GM18873 (cell line): ENCODE measurements around the gene AURKA.
"Not testable (repeated sequence)": the region's sequence is repeated elsewhere in the genome, so short reads cannot be mapped to it uniquely, and the experiment has no call there.

Experiments used
- ATAC-seq: cut with Tn5 transposase; IDR thresholded peaks from one replicate; pipeline ENCODE4 v1.9.1; 2021; ENCODE audit warnings: mild to moderate bottlenecking, moderate library complexity, moderate number of reproducible peaks; ENCODE audit not compliant: unreplicated experiment, low FRiP score

AURKA gene

DNA sequence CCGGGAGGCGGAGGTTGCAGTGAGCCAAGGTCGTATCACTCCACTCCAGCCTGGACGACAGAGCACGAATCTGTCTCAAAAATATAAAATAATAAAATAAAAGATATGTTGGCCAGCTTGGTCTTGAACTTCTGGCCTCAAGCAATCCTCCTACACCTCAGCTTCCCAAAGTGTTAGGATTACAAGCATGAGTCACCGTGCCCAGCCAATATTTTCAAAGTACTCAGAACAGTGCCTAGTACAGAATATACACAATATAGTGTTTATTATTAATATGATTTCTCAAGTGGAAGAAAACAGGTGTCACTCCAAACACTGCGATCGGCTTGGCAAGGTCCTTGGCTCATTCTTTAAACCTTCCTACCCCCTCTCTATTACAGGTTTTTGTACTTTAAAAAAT lies 30.1 kb downstream of the AURKA start:
- ATAC-seq, result no peak

DNA sequence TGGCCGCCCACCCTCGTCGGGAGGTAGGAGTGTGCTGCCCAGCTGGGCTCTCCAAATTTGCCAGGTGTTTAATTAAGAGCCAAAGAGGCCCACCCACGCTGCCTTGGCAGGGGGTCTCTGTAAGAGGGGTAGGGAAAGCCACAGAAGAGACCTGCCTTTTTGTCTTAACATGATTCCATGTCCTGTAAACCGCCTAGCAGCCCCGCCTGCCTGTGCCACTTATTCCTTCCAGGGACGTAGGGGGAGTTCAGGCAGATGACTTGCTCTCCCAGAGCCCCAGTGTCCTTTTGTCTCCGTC lies 31.2 kb downstream of the AURKA start:
- no peak for ATAC-seq

DNA sequence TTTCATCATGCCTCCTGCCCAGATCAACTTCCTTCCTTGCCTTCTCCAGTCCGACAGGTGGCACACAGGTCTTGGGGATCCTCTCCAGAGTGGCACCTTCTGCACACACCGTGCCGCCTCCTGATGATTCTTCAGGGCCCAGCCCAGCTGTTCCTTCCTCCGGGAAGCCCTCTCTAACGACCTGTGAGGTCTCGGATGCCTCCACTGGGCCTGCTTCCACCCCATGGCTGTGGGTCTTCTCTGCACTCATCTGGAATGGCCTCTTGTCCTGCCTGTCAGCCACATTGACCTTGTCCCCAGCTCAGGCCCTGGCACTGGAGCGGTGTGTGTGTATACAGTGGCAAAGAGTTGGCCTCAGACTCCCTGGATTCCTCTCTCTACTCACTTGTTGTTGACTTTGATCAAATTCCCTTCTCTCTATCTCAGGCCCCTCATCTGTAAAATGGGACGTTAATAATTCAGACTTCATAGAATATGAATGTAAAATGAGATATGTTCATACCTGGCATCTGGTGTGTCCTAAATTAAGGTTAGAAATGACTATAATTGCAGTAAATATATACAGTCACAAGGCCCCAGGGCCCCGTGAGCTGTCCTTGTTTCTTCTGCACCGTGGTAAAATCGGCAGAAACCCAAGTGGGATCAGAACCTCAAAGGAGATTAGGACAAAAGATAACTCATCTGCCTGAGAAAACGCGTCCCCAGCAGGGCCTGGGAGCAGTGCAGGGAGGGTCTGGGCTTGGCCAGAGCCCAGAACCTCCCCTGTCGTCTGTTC lies 31.7 kb downstream of the AURKA start:
- no peak for ATAC-seq

DNA sequence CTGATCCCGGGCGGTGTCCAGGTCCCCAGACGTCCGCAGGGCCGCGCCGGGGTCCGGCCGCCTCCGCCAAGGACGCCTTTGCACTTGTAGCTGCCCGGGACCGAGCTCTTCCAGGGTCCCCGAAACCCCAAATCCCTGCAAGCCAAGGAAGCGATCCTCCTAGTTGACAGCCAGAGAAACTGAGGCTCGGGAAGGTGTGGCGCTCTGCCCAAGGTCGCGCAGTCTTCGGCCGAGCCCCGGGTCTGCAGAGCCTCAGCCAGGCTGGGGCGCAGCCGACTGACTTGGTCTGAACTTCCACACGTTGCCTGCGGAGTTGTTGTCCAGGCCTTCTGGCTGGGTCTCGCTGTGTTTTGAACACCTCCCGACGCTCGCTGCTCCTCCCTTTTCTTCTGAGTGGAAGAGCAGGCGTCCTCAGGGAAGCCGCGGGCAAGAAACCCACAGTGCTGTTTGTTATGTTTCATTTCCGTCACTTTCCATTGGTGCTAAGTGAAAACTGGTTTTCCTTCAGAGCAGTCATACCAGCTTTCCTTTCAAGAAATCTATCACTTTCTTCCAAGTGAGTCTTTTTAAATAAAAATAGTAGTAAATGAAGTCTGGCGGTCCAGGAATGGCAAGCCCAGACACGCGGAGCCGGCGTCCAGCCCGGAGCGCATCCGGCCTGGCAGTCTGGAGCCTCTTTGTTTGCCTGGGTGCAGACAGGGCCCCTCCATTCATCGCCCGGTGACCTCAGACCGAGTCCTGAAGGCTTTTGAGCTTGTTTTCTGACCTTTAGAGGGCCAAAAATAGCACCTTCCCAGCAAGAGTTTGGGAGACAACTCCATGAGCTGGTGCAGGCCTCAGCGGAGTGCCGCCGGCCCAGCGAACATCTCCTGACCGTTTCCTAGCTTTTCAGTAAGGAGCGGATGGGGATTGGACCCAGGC lies 32.5 kb downstream of the AURKA start:
- peak; percentile 28 for ATAC-seq

DNA sequence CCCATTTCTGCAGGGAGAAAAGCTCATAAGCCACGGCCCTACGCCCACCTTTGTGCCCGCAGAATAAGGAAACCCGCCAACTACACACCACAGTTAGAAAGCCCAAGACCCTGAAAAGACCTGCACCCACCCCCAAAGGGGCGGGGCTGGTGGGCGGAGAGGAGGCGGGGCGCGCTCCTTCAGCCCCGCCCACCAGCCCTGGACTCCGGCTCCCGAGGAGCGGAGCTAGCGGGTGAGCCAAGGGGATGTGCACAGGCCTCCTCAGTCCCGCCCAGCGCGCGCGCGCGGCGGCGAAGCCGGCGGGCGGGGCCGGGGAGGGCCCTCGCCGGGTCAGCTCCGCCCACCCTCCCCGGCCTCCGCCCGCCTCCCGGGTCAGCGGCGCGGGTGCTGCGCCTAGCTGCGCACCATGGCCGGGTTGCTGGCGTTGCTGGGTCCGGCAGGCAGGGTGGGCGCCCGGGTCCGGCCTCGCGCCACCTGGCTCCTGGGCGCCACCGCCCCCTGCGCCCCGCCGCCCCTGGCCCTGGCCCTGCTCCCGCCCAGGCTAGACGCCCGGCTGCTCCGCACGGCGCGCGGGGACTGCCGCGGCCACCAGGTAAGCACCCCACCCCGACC lies 33.3 kb downstream of the AURKA start, which contains the start of gene FAM210B:
FAM210B (plus strand) TSS at position 375 of the 612 bp plus-strand sequence; CDS start at position 407, 32 bp downstream.
- ATAC-seq, result peak; percentile 69

DNA sequence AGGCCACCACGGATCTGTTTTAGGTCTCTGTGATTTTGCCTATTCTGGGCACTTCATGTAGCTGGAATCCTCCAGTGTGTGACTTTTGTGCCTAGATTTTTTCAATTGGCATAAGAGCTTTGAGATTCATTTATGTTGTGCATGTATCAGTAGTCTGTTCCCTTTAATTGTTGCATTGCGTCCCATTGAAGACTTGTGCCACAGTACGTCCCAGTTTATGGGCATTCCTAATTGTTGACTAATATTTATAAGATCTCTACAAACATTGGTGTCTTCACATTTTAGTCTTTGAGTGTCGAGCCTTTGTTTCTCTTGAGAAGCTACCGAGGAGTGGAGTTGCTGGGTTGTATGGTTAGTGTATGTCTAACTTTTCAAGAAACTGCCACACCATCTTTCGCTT lies 33.9 kb downstream of the AURKA start:
- ATAC-seq, result no peak

DNA sequence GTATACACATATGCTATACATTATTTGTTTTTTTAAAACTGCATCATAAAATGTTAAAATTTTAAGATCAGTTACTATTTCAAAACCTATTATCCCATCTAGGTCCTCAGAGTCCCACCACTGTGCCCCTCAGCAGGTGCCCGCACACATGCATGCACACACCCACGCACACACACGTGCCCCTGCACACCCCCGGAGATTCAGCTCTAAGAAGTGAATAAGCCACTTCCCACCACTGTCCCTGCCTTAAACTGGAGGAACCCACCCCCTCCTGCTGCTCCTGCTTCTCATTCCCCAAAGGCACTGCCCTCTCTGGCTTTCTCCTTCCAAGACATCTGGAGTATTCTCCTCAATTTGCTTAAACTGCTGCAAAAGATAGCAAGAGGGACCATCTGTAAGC lies 38.7 kb downstream of the AURKA start:
- ATAC-seq, result no peak

DNA sequence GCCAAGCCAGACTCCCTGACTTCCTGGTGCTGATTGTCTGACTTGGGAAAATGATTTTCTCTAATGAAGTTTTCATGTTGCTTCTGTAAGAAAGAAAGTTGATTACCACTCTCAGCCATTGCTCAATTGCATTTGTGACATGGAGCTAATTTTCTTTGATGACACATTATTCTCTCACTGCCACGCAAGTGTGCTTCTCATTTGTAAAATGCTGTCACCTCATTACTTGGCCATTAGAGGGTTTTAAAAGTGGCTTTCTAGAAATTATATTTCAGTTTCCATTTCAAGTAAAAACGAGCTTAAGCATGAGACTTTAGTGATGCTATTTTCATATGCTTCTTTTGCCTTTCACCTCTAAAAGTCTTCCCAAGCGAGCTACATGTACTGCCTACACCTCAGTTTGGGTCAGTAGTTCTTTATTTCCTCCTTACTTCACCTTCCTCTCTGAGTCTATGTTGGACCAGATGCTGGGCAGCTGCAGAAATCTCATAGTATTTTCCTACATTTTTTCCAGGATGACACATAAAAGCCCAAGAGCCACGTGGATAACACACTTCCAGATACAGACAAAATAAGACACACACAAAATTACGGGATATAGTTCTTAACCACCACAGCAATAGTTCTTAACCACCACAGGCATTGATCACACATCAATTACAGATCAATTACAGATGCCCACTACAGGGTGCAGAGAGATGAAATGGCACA lies 39.5 kb downstream of the AURKA start:
- ATAC-seq, result no peak

DNA sequence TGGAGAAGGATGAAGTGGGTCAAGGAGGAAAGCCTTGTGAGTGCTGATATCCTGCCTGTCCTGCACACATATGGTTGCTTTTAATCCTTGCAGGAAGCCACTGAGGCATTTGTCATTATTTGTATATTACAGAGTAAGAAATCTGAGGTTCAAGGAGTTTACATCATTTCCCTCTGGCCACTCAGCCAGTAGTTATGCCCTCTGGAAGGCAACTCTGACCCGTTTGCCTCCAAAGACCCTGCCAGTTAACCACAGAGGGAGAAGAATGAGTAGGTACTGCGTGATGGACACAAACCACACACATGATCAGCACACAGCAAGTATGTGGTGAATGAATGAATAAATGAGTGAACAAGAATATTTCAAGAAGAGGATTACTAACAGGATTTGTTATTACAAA lies 41.2 kb downstream of the AURKA start:
- ATAC-seq, result no peak

DNA sequence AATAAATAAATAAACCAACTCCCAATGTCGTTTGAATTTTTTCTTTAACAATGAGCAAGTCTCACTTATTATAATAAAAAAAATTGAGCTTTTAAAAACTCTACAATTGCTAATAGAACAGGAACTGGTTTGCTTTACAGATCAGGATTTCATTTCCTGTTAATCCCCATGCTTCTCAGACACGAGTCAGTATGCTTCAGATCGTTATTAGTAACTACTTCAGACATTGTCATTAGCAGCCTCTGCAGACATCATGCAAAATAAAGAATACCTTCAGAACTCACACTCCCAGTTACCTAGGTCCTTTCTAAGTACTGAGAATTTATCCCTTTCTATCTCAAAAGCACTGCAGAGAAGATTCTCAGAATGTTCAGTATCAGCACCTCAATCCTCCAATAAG lies 43.3 kb downstream of the AURKA start:
- no peak for ATAC-seq

DNA sequence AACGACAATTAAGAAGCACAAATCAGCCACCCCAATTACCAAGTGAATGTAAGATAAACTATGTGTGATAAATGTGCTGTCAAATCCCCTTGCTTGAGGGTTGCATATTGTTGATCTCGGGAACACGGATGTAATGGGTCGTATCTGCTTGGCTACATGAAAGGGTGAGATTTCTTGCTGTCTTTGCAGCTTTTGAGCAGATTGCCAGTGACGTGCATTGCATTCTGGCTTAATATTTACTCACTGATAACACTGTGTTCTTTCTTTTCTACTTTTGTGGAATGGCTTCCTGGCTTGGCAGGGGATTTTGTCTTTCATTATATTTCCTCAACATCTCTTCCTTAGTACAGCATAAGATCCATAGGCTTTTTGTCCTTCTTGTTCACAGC lies 43.7 kb downstream of the AURKA start:
- no peak for ATAC-seq

DNA sequence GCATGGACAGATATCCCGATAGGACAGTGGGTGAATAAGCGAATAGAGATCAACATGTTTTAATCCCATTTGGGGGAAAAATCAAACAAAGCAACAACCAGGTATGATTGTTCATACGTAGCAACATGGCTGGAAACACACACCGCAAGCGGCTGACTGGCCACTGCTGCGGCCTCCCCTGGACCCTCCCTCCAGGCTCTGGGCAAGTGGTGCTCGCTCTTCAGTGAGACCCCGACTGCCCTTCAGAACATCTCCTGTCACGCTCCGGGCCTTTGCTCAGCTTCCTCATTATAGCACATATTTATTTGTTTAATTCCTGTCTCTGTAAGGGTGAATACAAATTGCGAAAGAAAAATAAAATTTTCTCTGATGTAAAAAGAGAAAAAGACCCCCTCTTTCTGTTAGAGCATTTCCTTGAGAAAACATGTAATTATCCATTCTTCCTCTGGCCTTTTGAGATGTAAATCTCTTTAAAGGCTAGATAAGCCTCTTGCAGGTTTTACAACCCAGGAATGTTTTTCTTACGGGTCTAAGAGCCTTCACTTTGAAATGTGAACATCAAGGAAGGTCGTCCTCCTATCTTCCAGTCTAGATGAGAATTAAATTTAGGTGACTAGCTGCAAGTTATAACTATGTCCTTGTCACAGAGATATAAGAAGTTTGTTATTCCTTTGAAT lies 44.2 kb downstream of the AURKA start:
- ATAC-seq, result no peak

DNA sequence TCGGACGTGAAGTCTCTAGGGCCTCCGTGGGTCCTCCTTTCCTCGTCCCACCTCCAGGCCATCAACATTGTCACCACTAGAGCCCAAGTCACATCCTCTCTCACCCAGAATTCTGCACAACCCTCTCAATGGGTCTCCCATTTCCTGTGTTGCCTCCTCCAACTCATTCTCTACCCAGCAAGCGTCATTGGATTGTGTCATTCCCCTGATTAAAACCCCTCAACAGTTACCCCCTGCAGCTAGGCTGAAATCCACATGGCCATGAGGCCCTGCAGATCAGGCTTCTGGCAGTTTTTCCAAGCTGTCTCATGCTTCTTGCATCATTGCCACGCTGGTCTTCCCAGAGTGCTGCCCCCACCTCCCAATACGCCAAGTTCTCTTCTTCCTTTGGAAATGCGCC lies 46.1 kb downstream of the AURKA start:
- ATAC-seq, result no peak

DNA sequence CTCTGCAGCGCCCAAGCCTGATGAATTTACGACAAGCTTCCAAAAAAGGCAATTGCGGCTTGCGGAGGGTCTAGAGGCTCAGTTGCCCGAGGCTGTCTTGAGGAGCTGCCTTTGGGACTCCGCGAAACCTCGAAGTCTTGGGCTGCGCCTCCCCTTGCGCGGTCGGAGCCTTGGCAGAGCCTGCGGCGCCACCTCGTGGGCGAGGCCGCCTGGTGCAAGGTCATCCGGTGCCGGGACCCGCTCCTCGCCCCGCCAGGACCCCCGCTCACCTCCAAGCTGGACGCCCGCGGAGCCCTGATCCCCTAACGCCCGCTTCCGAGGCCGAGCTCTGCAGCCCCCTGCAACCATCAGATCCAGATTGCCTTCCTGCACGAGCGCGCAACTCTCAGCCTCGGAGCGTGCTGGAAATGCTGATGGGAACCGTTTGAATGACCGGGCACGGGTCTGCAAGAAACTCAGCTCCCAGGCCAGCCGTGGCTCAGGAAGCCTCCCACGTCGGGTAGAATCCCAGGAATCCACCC lies 48.1 kb downstream of the AURKA start:
- no peak for ATAC-seq

DNA sequence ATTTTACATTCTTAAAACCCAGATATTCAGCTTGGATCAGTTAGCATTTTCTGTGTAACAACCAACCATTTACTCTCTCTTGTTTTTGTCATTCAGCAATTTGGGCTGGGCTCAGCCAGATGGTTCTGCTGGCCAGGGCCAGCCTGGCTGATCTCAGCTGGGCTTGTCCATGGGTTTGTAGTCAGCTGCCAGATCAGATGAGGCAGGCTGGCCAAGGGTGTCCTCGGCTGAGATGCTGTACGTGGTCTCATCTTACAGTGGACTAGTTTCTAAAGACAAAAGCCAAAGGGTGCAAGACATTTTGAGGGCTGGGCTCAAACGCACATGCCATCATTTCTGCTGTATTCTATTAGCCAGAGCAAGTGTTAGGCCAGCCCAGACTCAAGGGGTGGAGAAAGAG lies 49.2 kb downstream of the AURKA start:
- no peak for ATAC-seq

DNA sequence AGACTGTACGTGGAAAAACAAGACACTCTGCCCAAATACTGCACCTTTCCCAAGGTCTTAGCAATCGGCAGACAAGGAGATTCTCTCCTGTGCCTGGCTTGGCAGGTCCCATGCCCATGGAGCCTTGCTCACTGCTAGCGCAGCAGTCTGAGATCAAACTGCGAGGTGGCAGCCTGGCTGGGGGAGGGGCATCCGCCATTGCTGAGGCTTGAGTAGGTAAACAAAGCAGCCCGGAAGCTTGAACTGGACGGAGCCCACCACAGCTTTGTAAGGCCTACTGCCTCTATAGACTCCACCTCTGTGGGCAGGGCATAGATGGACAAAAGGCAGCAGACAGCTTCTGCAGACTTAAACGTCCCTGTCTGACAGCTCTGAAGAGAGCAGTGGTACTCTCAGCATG lies 55.3 kb downstream of the AURKA start:
- ATAC-seq, result not testable (repeated sequence)

DNA sequence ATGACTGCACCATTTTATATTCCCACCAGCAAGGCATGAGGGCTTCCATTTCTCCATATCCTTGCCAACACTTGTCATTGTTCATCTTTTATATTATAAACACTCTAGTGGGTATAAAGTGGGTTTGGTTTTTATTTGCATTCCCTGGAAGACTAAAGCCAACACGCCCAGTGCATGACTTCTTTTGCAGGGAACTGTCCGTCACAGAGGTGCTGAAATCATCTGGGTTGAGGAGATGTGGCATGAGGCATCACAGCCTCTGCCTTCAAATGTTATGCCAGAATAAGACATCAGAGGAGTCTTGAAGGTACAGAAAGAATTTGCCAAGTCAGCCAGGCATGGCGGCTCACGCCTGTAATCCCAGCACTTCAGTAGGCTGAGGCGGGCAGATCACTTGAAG lies 63.2 kb downstream of the AURKA start:
- ATAC-seq, result no peak

DNA sequence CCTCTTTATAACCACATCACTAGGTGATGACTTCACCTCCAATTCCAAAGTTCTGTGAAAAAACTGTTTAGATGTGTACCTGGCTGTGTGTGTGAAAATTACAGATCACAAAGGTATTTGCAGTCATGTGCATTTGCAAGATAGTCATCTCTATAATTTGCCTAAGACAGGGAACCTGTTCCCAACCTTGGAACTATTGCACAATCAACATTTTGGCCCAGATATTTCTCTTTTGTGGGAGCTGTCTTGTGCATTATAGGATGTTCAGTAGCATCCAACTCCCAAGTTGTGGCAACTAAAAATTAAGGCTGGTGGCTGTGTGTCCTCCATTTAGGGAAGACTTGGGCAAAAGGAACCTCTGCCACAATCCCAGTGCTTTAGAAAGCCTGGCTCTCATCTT lies 67.2 kb downstream of the AURKA start:
- ATAC-seq, result no peak

DNA sequence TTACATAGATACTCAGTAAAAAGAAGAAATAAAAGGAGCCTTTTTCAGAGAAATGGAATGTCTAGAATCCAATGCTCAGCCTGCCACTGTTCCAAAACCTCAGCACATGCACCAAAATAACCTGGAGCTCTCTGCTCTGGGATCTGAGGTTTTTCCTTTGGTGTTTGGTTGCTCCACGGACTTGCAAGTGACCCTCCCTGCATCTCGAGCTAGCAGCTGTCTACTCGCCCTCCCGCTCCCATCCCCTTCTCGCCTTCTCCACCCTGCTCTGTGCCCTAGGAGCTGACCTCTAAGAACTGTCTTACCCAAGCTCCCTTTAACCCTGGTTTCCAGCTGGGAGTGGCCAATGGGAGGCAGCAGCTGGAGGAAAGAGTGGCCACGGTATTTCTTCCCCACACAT lies 68.4 kb downstream of the AURKA start:
- ATAC-seq, result no peak

DNA sequence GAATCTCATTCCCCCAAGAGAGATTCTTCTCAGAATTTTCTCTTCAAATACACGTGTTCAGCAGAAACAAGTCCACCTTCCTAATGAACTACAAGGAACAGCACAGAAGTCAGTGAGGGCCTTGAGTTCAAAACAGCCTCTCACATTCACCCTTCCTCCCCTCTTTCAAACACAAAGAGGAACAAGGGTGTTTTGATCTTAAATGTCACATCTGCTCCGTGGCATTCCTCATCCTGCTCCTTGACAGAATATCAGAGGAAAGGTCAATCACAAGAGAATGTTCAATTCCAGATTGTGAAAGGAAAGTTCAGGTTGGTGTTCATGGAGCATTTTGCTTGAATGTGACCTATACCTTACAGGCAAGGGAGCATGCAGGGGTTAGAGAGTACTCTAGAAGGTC lies 68.8 kb downstream of the AURKA start:
- no peak for ATAC-seq
